ENCODE data around the gene HTD2. TPM values are rescaled to one million over a fixed set of nuclear protein-coding genes. Genes with fewer than 3 reads are reported as not detected.
"Not testable (repeated sequence)": the region's sequence is repeated elsewhere in the genome, so short reads cannot be mapped to it uniquely, and the experiment has no call there.

Gene HTD2
- polyA plus RNA-seq, 1 experiment, result 5.2 TPM

DNA sequence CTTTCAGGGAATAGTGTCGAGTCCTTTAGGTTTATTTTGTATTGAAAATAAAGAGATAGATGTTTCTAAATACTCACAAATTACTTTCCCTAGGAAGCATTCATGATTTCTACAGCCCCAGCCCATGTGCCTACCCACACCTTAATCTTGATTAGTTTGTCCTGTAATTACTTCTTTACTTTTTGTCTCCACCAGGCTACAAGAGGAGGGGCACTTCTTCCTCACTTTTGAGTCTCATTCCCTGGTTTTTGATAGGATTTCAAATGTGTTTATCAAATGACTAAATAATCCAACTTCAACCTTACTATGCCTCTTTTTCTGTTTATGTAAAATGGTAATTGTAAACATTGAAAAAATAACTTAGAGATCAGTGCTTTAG lies 28.2 kb downstream of the HTD2 start:
- ChIA-PET CTCF (interaction anchor here (1.0 to 5.5 kb wide), 7 partner anchors 19 to 199 kb away, joined by 3 to 20 read pairs (median 5); partner anchors contain the start of genes HTD2, KCTD6 and RPP14), POLR2A (no interaction called here)
- no peak for DNase-seq (ENCODE audit: low read depth)
- TF ChIP-seq, protein P1, sequence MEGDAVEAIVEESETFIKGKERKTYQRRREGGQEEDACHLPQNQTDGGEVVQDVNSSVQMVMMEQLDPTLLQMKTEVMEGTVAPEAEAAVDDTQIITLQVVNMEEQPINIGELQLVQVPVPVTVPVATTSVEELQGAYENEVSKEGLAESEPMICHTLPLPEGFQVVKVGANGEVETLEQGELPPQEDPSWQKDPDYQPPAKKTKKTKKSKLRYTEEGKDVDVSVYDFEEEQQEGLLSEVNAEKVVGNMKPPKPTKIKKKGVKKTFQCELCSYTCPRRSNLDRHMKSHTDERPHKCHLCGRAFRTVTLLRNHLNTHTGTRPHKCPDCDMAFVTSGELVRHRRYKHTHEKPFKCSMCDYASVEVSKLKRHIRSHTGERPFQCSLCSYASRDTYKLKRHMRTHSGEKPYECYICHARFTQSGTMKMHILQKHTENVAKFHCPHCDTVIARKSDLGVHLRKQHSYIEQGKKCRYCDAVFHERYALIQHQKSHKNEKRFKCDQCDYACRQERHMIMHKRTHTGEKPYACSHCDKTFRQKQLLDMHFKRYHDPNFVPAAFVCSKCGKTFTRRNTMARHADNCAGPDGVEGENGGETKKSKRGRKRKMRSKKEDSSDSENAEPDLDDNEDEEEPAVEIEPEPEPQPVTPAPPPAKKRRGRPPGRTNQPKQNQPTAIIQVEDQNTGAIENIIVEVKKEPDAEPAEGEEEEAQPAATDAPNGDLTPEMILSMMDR (IDR thresholded peaks at IDR 0.05; ENCODE audit: insufficient read depth, low read depth, low read length), result no peak
- Histone ChIP-seq H3K4me3 (ENCODE audit: low read depth, low read length) (peak overlapping the region; percentile 20), H3K36me3 (ENCODE audit: control insufficient read depth, insufficient read depth, low read length) (no peaks in the 10 kb centered on the region), H3K27me3 (ENCODE audit: control insufficient read depth, insufficient read depth, low read length) (no peaks in the 10 kb centered on the region)

DNA sequence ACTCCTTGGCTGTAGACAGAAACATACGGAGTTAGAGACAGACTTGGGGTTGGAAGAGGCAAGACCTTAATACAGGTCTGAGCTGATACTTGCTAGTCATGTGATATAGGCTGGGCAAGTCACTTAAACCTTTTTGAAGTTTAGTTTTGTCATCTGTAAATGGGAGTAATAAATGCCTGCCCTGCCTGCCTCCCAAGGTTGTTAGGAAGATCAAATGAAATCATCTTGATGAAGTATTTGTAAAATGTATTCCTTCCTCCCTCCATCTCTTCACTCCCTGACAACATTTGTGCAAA lies 29.3 kb downstream of the HTD2 start:
- Histone ChIP-seq H3K4me3 (ENCODE audit: low read depth, low read length) (no peak overlapping the region), H3K27me3 (ENCODE audit: control insufficient read depth, insufficient read depth, low read length) (no peaks in the 10 kb centered on the region), H3K36me3 (ENCODE audit: control insufficient read depth, insufficient read depth, low read length) (no peaks in the 10 kb centered on the region)
- ChIA-PET CTCF (interaction anchor here (0.8 to 4.6 kb wide), 10 partner anchors 14 to 198 kb away, joined by 3 to 18 read pairs (median 4); partner anchors contain the start of genes HTD2, KCTD6 and RPP14), POLR2A (interaction anchor here (0.6 kb wide), 1 partner anchor 293 kb away, joined by 5 read pairs; no protein-coding TSS in a partner anchor)
- no peak for DNase-seq (ENCODE audit: low read depth)
- TF ChIP-seq, protein P1 (IDR thresholded peaks at IDR 0.05; ENCODE audit: insufficient read depth, low read depth, low read length), result no peak

DNA sequence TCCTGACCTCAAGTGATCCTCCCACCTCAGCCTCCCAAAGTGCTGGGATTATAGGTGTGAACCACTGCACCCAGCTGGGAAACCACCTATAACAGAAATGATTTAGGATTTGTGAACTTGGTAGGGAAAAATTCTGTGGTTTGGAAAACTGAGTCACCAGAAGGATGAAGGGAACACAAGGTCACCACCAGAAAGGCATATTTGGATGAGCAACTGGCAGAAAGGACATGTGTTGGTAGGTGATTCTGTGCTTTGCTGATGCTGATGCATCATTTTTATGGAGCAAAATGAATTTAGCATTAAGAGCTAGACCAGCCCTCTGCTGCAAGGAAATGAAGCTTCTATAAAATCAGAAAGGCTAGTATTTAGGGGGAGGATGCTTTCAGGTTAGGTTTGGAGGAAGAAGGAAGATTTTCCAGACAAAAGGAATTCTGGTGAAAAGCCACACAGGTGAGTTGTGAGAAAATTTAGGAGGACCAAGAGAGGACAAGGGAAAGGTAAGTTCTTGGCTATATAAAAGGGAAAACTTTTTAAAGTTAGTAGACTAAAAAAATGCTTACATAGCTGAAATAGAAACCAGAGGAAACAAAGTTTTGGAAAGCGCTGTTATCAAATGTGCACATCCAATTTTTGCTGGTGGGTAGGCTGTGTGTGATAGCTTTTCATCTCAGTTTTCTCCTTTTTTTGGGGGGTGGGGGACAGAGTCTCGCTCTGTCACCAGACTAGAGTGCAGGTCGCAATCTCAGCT lies 30.0 kb downstream of the HTD2 start:
- no peaks in the 10 kb centered on the region for H3K27me3 ChIP-seq (ENCODE audit: control insufficient read depth, insufficient read depth, low read length)
- POLR2A ChIA-PET, result no interaction called here
- DNase-seq (ENCODE audit: low read depth), result peak; percentile 69
- H3K36me3 ChIP-seq (ENCODE audit: control insufficient read depth, insufficient read depth, low read length), result no peaks in the 10 kb centered on the region
- TF ChIP-seq, protein P1 (IDR thresholded peaks at IDR 0.05; ENCODE audit: insufficient read depth, low read depth, low read length), result no peak
- no peak overlapping the region for H3K4me3 ChIP-seq (ENCODE audit: low read depth, low read length)
- CTCF ChIA-PET, result interaction anchor here (0.8 to 4.6 kb wide), 7 partner anchors 13 to 127 kb away, joined by 3 to 18 read pairs (median 3); partner anchors contain the start of genes HTD2 and RPP14

DNA sequence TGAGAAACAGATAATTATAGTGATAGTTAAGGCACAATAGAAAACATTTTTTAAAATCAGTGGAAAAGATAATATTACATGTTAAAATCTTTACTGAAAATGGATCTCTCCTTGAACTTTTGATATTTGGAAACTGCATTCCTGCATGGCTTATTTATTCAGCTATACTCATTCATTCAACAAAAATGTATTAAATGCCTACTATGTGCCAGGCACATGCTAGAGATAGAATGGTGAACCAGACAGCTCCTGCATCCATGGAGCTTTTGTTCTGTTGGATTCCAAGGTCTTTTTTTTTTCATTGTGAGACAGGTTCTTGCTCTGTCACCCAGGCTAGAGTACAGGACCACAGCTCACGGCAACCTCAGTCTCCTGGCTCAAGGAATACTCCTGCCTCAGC lies 30.9 kb downstream of the HTD2 start:
- Histone ChIP-seq H3K36me3 (ENCODE audit: control insufficient read depth, insufficient read depth, low read length) (no peaks in the 10 kb centered on the region), H3K4me3 (ENCODE audit: low read depth, low read length) (no peak overlapping the region), H3K27me3 (ENCODE audit: control insufficient read depth, insufficient read depth, low read length) (no peaks in the 10 kb centered on the region)
- DNase-seq (ENCODE audit: low read depth), result no peak
- TF ChIP-seq, protein P1 (IDR thresholded peaks at IDR 0.05; ENCODE audit: insufficient read depth, low read depth, low read length), result no peak
- ChIA-PET CTCF (interaction anchor here (0.9 to 4.6 kb wide), 5 partner anchors 11 to 126 kb away, joined by 3 to 18 read pairs (median 3); partner anchors contain the start of genes HTD2 and RPP14), POLR2A (no interaction called here)

DNA sequence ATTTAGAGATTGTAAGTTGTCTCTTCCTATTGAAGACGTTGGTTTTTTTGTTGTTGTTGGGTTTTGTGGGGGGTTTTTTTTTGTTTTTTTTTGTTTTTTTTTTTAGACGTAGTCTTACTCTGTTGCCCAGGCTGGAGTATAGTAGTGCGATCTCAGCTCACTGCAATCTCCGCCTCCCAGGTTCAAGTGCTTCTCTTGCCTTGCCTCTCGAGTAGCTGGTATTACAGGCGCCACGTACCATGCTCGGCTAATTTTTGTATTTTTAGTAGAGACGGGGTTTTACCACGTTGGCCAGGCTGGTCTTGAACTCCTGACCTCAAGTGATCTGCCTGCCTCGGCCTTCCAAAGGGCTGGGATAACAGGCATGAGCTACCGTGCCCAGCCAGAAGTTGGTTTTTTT lies 32.8 kb downstream of the HTD2 start:
- H3K36me3 ChIP-seq (ENCODE audit: control insufficient read depth, insufficient read depth, low read length); H3K27me3 ChIP-seq (ENCODE audit: control insufficient read depth, insufficient read depth, low read length); H3K4me3 ChIP-seq (ENCODE audit: low read depth, low read length); DNase-seq (ENCODE audit: low read depth): not testable (repeated sequence)
- ChIA-PET CTCF (interaction anchor here (1.1 kb wide), 1 partner anchor 45 kb away, joined by 3 read pairs; no protein-coding TSS in a partner anchor), POLR2A (interaction anchor here (0.6 kb wide), 1 partner anchor 87 kb away, joined by 5 read pairs; no protein-coding TSS in a partner anchor)
